Suppressor macrophage treated with lipopolysaccharide for 4 hours (primary cell): ENCODE measurements around the gene UBTD1.

Experiments
- DNase-seq: peaks from one replicate; pipeline ENCODE4 v3.0.0-alpha.2; 2020

UBTD1 gene

GRCh38 chr10:97483921-97484320 lies 14.8 kb upstream of the UBTD1 start:
- no peak for DNase-seq

- no peak for DNase-seq
Measured at GRCh38 chr10:97485647-97486281, 13.0 kb upstream of the UBTD1 start.

- no peak for DNase-seq
Measured at GRCh38 chr10:97490592-97490991, 8.1 kb upstream of the UBTD1 start.

- DNase-seq = peak; percentile 35
Measured at GRCh38 chr10:97494151-97494550, 4.6 kb upstream of the UBTD1 start.

GRCh38 chr10:97494863-97495506 lies 3.7 kb upstream of the UBTD1 start:
- DNase-seq = no peak

- DNase-seq = peak; percentile 82
Measured at GRCh38 chr10:97497572-97498075, 1.1 kb upstream of the UBTD1 start.

GRCh38 chr10:97498076-97498840 lies 466 bp upstream of the UBTD1 start, which contains the start of gene MMS19:
MMS19 (minus strand) TSS chr10:97498422; CDS start chr10:97498384, 38 bp downstream.
- peak; percentile 100 for DNase-seq

- DNase-seq = peak; percentile 79
Measured at GRCh38 chr10:97499561-97500296, 1.0 kb downstream of the UBTD1 start.

- no peak for DNase-seq
Measured at GRCh38 chr10:97500297-97500575, 1.5 kb downstream of the UBTD1 start.

GRCh38 chr10:97502916-97503315 lies 4.2 kb downstream of the UBTD1 start:
- DNase-seq = no peak

GRCh38 chr10:97503406-97503805 lies 4.7 kb downstream of the UBTD1 start:
- DNase-seq = peak; percentile 33

- no peak for DNase-seq
Measured at GRCh38 chr10:97505152-97505551, 6.4 kb downstream of the UBTD1 start.

- DNase-seq = peak; percentile 70
Measured at GRCh38 chr10:97506199-97506991, 7.7 kb downstream of the UBTD1 start.

GRCh38 chr10:97508342-97508741 lies 9.6 kb downstream of the UBTD1 start:
- DNase-seq = no peak

GRCh38 chr10:97509120-97509680 lies 10.5 kb downstream of the UBTD1 start:
- DNase-seq = peak; percentile 80

GRCh38 chr10:97510686-97511085 lies 12.0 kb downstream of the UBTD1 start:
- no peak for DNase-seq

- DNase-seq = no peak
Measured at GRCh38 chr10:97511711-97512440, 13.2 kb downstream of the UBTD1 start.

GRCh38 chr10:97512993-97513392 lies 14.3 kb downstream of the UBTD1 start:
- no peak for DNase-seq

- DNase-seq = no peak
Measured at GRCh38 chr10:97514344-97514743, 15.6 kb downstream of the UBTD1 start.

- no peak for DNase-seq
Measured at GRCh38 chr10:97515271-97515978, 16.7 kb downstream of the UBTD1 start.
